ENCODE measurements around the gene PKM.

Gene PKM

DNA sequence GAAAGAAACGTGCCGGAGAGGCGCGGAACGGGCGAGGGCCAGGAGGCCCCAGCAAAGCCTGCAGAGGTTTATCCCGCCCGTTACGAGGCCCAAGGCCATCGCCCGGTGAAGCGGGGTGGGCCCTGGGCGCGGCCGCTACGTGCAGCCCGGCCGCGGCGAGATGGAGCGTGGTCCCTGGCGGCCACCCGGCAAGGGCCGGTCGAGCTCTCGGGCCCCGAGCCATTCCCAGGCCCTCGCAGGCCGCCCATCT, 1.1 kb downstream of the PKM start:
- H3K36me3 ChIP-seq (ENCODE audit: control insufficient read depth in 4 of 4, insufficient read depth in 4 of 4, low read length in 3 of 4) = peaks cover 0 to 19% (median 0%) of the 10 kb centered on the region in 4 experiments
- peak overlapping the region in 1 of 2 experiments; percentile 81 for H3K27ac ChIP-seq (ENCODE audit: insufficient read depth in 1 of 2, low read depth in 1 of 2, low read length in 2 of 2, poor library complexity in 1 of 2, severe bottlenecking in 2 of 2)
- 1% methylated on average over 11 of the region's 29 CpGs for WGBS (ENCODE audit: insufficient coverage)
- peak in 1 of 3 donors; percentile 13 for DNase-seq
- CTCF ChIA-PET = interaction anchor here (0.8 to 2.1 kb wide), 7 partner anchors 8 to 52 kb away, joined by 3 to 6 read pairs (median 4); no protein-coding TSS in a partner anchor
- H3K4me3 ChIP-seq (ENCODE audit: control insufficient read depth in 1 of 7, extremely low read depth in 1 of 7, insufficient read depth in 4 of 7, low read depth in 2 of 7, low read length in 6 of 7) = peak overlapping the region; percentile 74 to 94 (median 86)
- no peaks in the 10 kb centered on the region for H3K27me3 ChIP-seq (replicated peaks in 2 of 5; ENCODE audit: control insufficient read depth in 4 of 5, insufficient read depth in 5 of 5, low read length in 4 of 5)
- POLR2A ChIA-PET = no interaction called here
- H3K4me1 ChIP-seq (ENCODE audit: control extremely low read depth in 1 of 4, control insufficient read depth in 4 of 4, insufficient read depth in 4 of 4, low read length in 3 of 4) = peaks cover 27 to 60% (median 56%) of the 10 kb centered on the region in 4 experiments
- H3K9me3 ChIP-seq (ENCODE audit: control extremely low read depth in 1 of 5, control insufficient read depth in 4 of 5, insufficient read depth in 2 of 5, low read depth in 1 of 5, low read length in 4 of 5) = no peaks in the 10 kb centered on the region

DNA sequence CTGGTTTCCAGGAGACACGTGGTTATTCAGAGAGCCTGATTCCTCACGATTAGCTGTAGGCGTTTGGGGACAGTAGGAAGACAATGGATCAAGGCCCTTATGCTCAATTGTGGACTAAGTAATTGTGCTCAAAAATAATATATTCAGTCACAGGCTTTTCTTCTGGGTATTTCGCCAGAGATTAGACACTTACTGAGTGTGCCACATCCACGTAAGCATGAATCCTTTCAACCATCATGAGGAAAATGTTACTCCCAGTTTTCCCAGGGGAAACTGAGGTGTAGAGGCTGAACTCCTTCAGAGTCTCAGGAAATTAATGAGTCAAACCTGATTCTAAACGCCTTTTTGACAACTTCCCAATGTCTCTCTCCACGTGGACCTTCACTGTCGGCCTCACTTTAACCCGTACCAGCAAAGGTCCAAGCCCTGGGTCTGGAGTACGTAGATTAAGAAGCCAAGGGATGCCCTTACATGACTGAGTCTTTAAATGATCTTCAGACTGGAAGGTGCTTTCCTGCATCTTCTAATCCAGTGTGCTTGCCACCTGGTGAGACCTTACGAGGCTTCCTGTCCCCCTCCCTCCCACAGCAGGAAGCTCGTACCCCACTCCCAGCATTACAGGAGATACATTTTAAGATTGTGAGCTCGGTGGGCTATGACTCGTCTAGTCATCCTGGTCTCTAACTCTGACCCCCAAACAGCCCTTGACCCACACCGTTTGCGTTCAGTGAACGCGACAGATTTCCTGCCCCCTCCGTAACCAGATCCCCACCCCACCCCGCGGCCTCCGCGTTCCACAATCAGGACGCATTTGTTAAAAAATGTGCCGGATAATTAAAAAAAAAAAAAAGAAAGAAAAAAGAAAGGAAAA, 1.7 kb downstream of the PKM start:
- POLR2A ChIA-PET = no interaction called here
- no peaks in the 10 kb centered on the region for H3K9me3 ChIP-seq (ENCODE audit: control extremely low read depth in 1 of 5, control insufficient read depth in 4 of 5, insufficient read depth in 2 of 5, low read depth in 1 of 5, low read length in 4 of 5)
- H3K36me3 ChIP-seq (ENCODE audit: control insufficient read depth in 4 of 4, insufficient read depth in 4 of 4, low read length in 3 of 4) = peaks cover 0 to 21% (median 0%) of the 10 kb centered on the region in 4 experiments
- WGBS (ENCODE audit: insufficient coverage) = 50% methylated on average over 11 of the region's 25 CpGs
- peaks cover 27 to 60% (median 56%) of the 10 kb centered on the region in 4 experiments for H3K4me1 ChIP-seq (ENCODE audit: control extremely low read depth in 1 of 4, control insufficient read depth in 4 of 4, insufficient read depth in 4 of 4, low read length in 3 of 4)
- H3K4me3 ChIP-seq (ENCODE audit: control insufficient read depth in 1 of 7, extremely low read depth in 1 of 7, insufficient read depth in 4 of 7, low read depth in 2 of 7, low read length in 6 of 7) = peak overlapping the region; percentile 74 to 94 (median 86)
- H3K27ac ChIP-seq (ENCODE audit: insufficient read depth in 1 of 2, low read depth in 1 of 2, low read length in 2 of 2, poor library complexity in 1 of 2, severe bottlenecking in 2 of 2) = peak overlapping the region in 1 of 2 experiments; percentile 81
- no peaks in the 10 kb centered on the region for H3K27me3 ChIP-seq (replicated peaks in 2 of 5; ENCODE audit: control insufficient read depth in 4 of 5, insufficient read depth in 5 of 5, low read length in 4 of 5)
- CTCF ChIA-PET = interaction anchor here (0.7 to 3.3 kb wide), 9 partner anchors 8 to 52 kb away, joined by 3 to 11 read pairs (median 3); no protein-coding TSS in a partner anchor
- DNase-seq = peak in 2 of 3 donors; percentile 52 to 62

DNA sequence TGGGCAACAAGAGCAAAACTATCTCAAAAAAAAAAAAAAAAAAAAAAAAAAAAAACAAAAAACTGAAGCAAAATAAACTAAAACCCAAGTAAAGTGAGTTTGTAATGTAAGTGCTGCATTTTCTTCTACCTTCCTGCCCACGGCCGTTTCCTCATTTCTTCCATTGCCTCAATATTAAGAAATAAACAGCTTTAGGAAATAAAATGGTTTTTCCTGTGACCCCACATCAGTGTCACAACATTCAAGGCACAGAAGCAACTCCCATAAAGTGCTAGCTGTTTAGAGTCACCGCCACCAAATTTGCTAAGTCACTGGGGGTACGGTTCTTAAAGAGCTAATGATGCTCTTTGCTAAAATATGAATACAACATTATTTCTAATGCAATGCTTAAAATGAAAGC, 3.3 kb downstream of the PKM start:
- peak; percentile 30 to 76 (median 72) for DNase-seq
- no peaks in the 10 kb centered on the region for H3K27me3 ChIP-seq (replicated peaks in 2 of 5; ENCODE audit: control insufficient read depth in 4 of 5, insufficient read depth in 5 of 5, low read length in 4 of 5)
- peak overlapping the region; percentile 37 to 81 for H3K27ac ChIP-seq (ENCODE audit: insufficient read depth in 1 of 2, low read depth in 1 of 2, low read length in 2 of 2, poor library complexity in 1 of 2, severe bottlenecking in 2 of 2)
- H3K4me1 ChIP-seq (ENCODE audit: control extremely low read depth in 1 of 4, control insufficient read depth in 4 of 4, insufficient read depth in 4 of 4, low read length in 3 of 4) = peaks cover 27 to 58% (median 54%) of the 10 kb centered on the region in 4 experiments
- peaks cover 0 to 35% (median 4%) of the 10 kb centered on the region in 4 experiments for H3K36me3 ChIP-seq (ENCODE audit: control insufficient read depth in 4 of 4, insufficient read depth in 4 of 4, low read length in 3 of 4)
- H3K4me3 ChIP-seq (ENCODE audit: control insufficient read depth in 1 of 7, extremely low read depth in 1 of 7, insufficient read depth in 4 of 7, low read depth in 2 of 7, low read length in 6 of 7) = peak overlapping the region in 4 of 7 experiments; percentile 19 to 94 (median 37)
- no peaks in the 10 kb centered on the region for H3K9me3 ChIP-seq (ENCODE audit: control extremely low read depth in 1 of 5, control insufficient read depth in 4 of 5, insufficient read depth in 2 of 5, low read depth in 1 of 5, low read length in 4 of 5)
- POLR2A ChIA-PET = interaction anchor here (0.6 to 0.9 kb wide), 2 partner anchors 45 to 108 kb away, joined by 3 read pairs; partner anchors contain the start of gene PARP6
- WGBS (ENCODE audit: insufficient coverage) = no CpG with 5 or more reads among the region's 4 CpGs
- CTCF ChIA-PET = interaction anchor here (1.1 to 3.3 kb wide), 9 partner anchors 10 to 54 kb away, joined by 3 to 11 read pairs (median 5); no protein-coding TSS in a partner anchor

DNA sequence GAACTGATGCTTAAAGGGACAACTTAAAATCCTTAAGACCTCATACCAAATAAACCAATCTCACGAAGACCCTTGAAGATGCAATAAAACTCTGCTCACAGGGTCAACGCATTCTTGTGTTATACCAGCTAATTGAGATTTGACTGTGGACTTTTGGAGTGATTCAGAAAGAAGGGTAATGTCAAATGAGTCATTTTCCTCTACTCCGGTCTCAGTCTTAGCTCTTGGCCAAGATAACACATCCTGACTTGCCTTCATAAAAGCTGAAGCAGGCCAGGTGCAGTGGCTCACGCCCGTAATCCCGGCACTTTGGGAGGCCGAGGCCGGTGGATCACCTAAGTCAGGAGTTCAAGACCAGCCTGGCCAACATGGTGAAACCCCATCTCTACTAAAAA, 3.8 kb downstream of the PKM start:
- H3K27ac ChIP-seq (ENCODE audit: insufficient read depth in 1 of 2, low read depth in 1 of 2, low read length in 2 of 2, poor library complexity in 1 of 2, severe bottlenecking in 2 of 2) = peak overlapping the region in 1 of 2 experiments; percentile 81
- peak in 2 of 3 donors; percentile 24 to 30 for DNase-seq
- peak overlapping the region in 4 of 7 experiments; percentile 7 to 50 (median 37) for H3K4me3 ChIP-seq (ENCODE audit: control insufficient read depth in 1 of 7, extremely low read depth in 1 of 7, insufficient read depth in 4 of 7, low read depth in 2 of 7, low read length in 6 of 7)
- H3K9me3 ChIP-seq (ENCODE audit: control extremely low read depth in 1 of 5, control insufficient read depth in 4 of 5, insufficient read depth in 2 of 5, low read depth in 1 of 5, low read length in 4 of 5) = no peaks in the 10 kb centered on the region
- H3K36me3 ChIP-seq (ENCODE audit: control insufficient read depth in 4 of 4, insufficient read depth in 4 of 4, low read length in 3 of 4) = peaks cover 2 to 41% (median 4%) of the 10 kb centered on the region in 4 experiments
- CTCF ChIA-PET = interaction anchor here (0.7 to 3.3 kb wide), 15 partner anchors 10 to 58 kb away, joined by 3 to 11 read pairs (median 4); no protein-coding TSS in a partner anchor
- peaks cover 24 to 56% (median 51%) of the 10 kb centered on the region in 4 experiments for H3K4me1 ChIP-seq (ENCODE audit: control extremely low read depth in 1 of 4, control insufficient read depth in 4 of 4, insufficient read depth in 4 of 4, low read length in 3 of 4)
- WGBS (ENCODE audit: insufficient coverage) = 50% methylated on average over 1 of the region's 8 CpGs
- H3K27me3 ChIP-seq (replicated peaks in 2 of 5; ENCODE audit: control insufficient read depth in 4 of 5, insufficient read depth in 5 of 5, low read length in 4 of 5) = no peaks in the 10 kb centered on the region
- POLR2A ChIA-PET = no interaction called here

DNA sequence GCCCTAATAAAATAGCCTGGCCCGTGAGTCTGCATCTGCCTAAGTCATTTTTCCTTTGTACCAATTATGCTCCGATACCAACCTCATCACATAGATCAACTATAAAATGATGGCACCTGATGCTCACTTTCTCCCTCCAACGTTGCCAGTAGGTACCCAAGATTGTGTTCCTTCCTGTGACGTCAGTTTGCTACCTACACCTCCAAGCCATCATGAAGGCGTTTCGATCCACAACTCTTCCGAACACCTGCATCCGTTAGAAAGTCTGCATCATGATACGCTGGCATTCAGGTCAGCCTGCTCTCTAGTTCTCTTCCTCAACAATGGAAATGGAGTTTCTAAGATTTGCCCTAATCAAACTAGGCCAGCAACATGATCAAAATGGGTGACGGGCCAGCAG, 7.7 kb downstream of the PKM start:
- Histone ChIP-seq H3K36me3 (ENCODE audit: control insufficient read depth in 4 of 4, insufficient read depth in 4 of 4, low read length in 3 of 4) (peaks cover 6 to 68% (median 16%) of the 10 kb centered on the region in 4 experiments), H3K4me3 (ENCODE audit: control insufficient read depth in 1 of 7, extremely low read depth in 1 of 7, insufficient read depth in 4 of 7, low read depth in 2 of 7, low read length in 6 of 7) (no peak overlapping the region), H3K27ac (ENCODE audit: insufficient read depth in 1 of 2, low read depth in 1 of 2, low read length in 2 of 2, poor library complexity in 1 of 2, severe bottlenecking in 2 of 2) (no peak overlapping the region), H3K9me3 (ENCODE audit: control extremely low read depth in 1 of 5, control insufficient read depth in 4 of 5, insufficient read depth in 2 of 5, low read depth in 1 of 5, low read length in 4 of 5) (no peaks in the 10 kb centered on the region), H3K27me3 (replicated peaks in 2 of 5; ENCODE audit: control insufficient read depth in 4 of 5, insufficient read depth in 5 of 5, low read length in 4 of 5) (no peaks in the 10 kb centered on the region), H3K4me1 (ENCODE audit: control extremely low read depth in 1 of 4, control insufficient read depth in 4 of 4, insufficient read depth in 4 of 4, low read length in 3 of 4) (peaks cover 9 to 45% (median 30%) of the 10 kb centered on the region in 4 experiments)
- 98% methylated on average over 9 of the region's 10 CpGs for WGBS (ENCODE audit: insufficient coverage)
- CTCF ChIA-PET = interaction anchor here (3.6 kb wide), 1 partner anchor 23 kb away, joined by 12 read pairs; no protein-coding TSS in a partner anchor
- DNase-seq = no peak
- POLR2A ChIA-PET = no interaction called here

DNA sequence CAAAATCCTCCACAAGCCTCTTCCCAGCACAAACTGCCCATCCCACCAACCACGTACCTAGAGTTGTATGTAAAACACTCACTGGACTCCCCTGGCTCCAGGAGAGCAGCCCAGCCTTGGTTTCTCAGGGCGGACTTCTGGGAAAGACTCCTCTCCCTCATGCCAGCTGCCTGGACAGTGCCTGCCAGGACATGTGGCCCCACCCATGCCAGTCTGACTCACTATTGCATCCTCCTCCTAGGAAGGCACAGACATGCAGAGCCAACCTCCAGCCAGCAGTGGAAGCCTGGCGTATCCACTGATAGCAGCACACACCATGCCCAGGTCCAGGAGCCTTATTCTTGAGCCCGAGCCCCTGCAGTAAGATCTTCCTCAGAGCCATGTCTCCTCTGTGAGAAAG, 8.6 kb downstream of the PKM start:
- ChIA-PET CTCF (interaction anchor here (2.1 to 3.6 kb wide), 2 partner anchors 8 to 22 kb away, joined by 6 to 12 read pairs; partner anchors contain the start of gene PKM), POLR2A (no interaction called here)
- H3K27ac ChIP-seq (ENCODE audit: insufficient read depth in 1 of 2, low read depth in 1 of 2, low read length in 2 of 2, poor library complexity in 1 of 2, severe bottlenecking in 2 of 2) = no peak overlapping the region
- H3K36me3 ChIP-seq (ENCODE audit: control insufficient read depth in 4 of 4, insufficient read depth in 4 of 4, low read length in 3 of 4) = peaks cover 6 to 74% (median 22%) of the 10 kb centered on the region in 4 experiments
- H3K9me3 ChIP-seq (ENCODE audit: control extremely low read depth in 1 of 5, control insufficient read depth in 4 of 5, insufficient read depth in 2 of 5, low read depth in 1 of 5, low read length in 4 of 5) = no peaks in the 10 kb centered on the region
- WGBS (ENCODE audit: insufficient coverage) = 94% methylated on average over 4 of the region's 4 CpGs
- H3K27me3 ChIP-seq (replicated peaks in 2 of 5; ENCODE audit: control insufficient read depth in 4 of 5, insufficient read depth in 5 of 5, low read length in 4 of 5) = no peaks in the 10 kb centered on the region
- no peak for DNase-seq
- H3K4me1 ChIP-seq (ENCODE audit: control extremely low read depth in 1 of 4, control insufficient read depth in 4 of 4, insufficient read depth in 4 of 4, low read length in 3 of 4) = peaks cover 9 to 36% (median 22%) of the 10 kb centered on the region in 4 experiments
- no peak overlapping the region for H3K4me3 ChIP-seq (ENCODE audit: control insufficient read depth in 1 of 7, extremely low read depth in 1 of 7, insufficient read depth in 4 of 7, low read depth in 2 of 7, low read length in 6 of 7)
